OCI-LY7 (cell line): ENCODE data around the gene GRID2. TPM values are rescaled to one million over a fixed set of nuclear protein-coding genes. Genes with fewer than 3 reads are reported as not detected.

Experiments
- BruUV-seq: library from RNA; stranded (reverse); fragments of 400-500 nt; replicated peaks from 2 replicates; lab custom pipeline; 2021; lab: Mats Ljungman, UMichigan
- CTCF ChIA-PET: fragments of 300-600 bp; sonication (Branson Sonifier 250); formaldehyde crosslinking; loops from one replicate; lab custom pipeline; 2022; ENCODE audit warnings: antibody characterized with exemption; ENCODE audit not compliant: unreplicated experiment; lab: Charles Lee
- POLR2A ChIA-PET: fragments of 300-600 bp; sonication (Branson Sonifier 250); formaldehyde crosslinking; loops from one replicate; lab custom pipeline; 2022; ENCODE audit warnings: antibody characterized with exemption; lab: Charles Lee
- DNase-seq: peaks from one replicate; pipeline ENCODE4 v3.0.0-alpha.2; 2015; ENCODE audit warnings: low spot score
- H2AFZ ChIP-seq: fragments of 200-600 bp; sonication (generic), shearing (Covaris generic); 2 replicates; pipeline ENCODE4 v1.6.1; 2014; ENCODE audit warnings: mild to moderate bottlenecking, antibody characterized with exemption, low read length, moderate library complexity
- H3K27ac ChIP-seq: fragments of 200-600 bp; sonication (generic); 2 replicates; pipeline ENCODE4 v1.5.1; 2014; ENCODE audit warnings: mixed run types, low read depth, mild to moderate bottlenecking, moderate library complexity, low read length, inconsistent platforms; ENCODE audit not compliant: poor library complexity, severe bottlenecking
- H3K36me3 ChIP-seq: fragments of 200-600 bp; sonication (generic); 2 replicates; pipeline ENCODE4 v1.6.1; 2014; ENCODE audit warnings: mild to moderate bottlenecking, antibody characterized with exemption, low read length, moderate library complexity, mixed read lengths; ENCODE audit not compliant: insufficient read depth
- H3K4me1 ChIP-seq: fragments of 200-600 bp; sonication (generic); 2 replicates; pipeline ENCODE4 v1.5.1; 2014; ENCODE audit warnings: mild to moderate bottlenecking, low read length; ENCODE audit not compliant: insufficient read depth, poor library complexity, severe bottlenecking
- H3K4me2 ChIP-seq: fragments of 200-600 bp; sonication (generic); 2 replicates; pipeline ENCODE4 v1.6.1; 2014; ENCODE audit warnings: mild to moderate bottlenecking, low read length
- H3K4me3 ChIP-seq: fragments of 200-600 bp; sonication (generic); 2 replicates; pipeline ENCODE4 v1.5.1; 2014; ENCODE audit warnings: mild to moderate bottlenecking, low read depth, low read length; ENCODE audit not compliant: poor library complexity, severe bottlenecking
- H3K79me2 ChIP-seq: fragments of 200-600 bp; sonication (generic); 2 replicates; pipeline ENCODE4 v1.6.1; 2016; ENCODE audit warnings: low read depth, mild to moderate bottlenecking, low read length, moderate library complexity, mixed read lengths; ENCODE audit not compliant: insufficient read depth
- H3K9me2 ChIP-seq: fragments of 200-600 bp; sonication (generic); 2 replicates; pipeline ENCODE4 v1.6.1; 2016; ENCODE audit warnings: mild to moderate bottlenecking, low read length, mixed read lengths; ENCODE audit not compliant: insufficient read depth
- H3K9me3 ChIP-seq: fragments of 200-600 bp; sonication (generic); 2 replicates; pipeline ENCODE4 v1.6.1; 2014; ENCODE audit warnings: mild to moderate bottlenecking, mixed run types, low read length, mixed read lengths
- H4K20me1 ChIP-seq: fragments of 200-600 bp; sonication (generic); 2 replicates; pipeline ENCODE4 v1.6.1; 2014; ENCODE audit warnings: mild to moderate bottlenecking, antibody characterized with exemption, low read length, moderate library complexity, mixed read lengths; ENCODE audit not compliant: insufficient read depth
- EZH2phosphoT487 ChIP-seq: fragments of 200-600 bp; sonication (generic); IDR thresholded peaks from 2 replicates; pipeline ENCODE4 v1.6.1; 2018; ENCODE audit warnings: low read depth, borderline replicate concordance, mild to moderate bottlenecking, mixed run types, antibody characterized with exemption, low read length, moderate library complexity, mixed read lengths
- intact Hi-C: fragments of 100-400 bp; cut with micrococcal nuclease; formaldehyde crosslinking; loops from one replicate; pipeline ENCODE4 v1.10.0; 2022; ENCODE audit not compliant: unreplicated experiment
- total RNA-seq, 2 experiments: library from RNA; depleted of rRNA in 1 of 2; stranded (reverse); fragments of >200 nt in 1 of 2; shearing (Covaris generic) in 1 of 2; gene quantifications; 2 replicates each; pipeline ENCODE4 v1.2.3, GENCODE V29; 2014 to 2022
- TF ChIP-seq, protein P1 (sequence below): fragments of 200-600 bp; sonication (generic); conservative IDR thresholded peaks from 2 replicates; pipeline ENCODE4 v1.5.1; 2014; ENCODE audit warnings: mild to moderate bottlenecking, antibody characterized with exemption, low read length, moderate library complexity, mixed read lengths

Gene GRID2
- total RNA-seq, 2 experiments from 2014 or later: not detected

DNA sequence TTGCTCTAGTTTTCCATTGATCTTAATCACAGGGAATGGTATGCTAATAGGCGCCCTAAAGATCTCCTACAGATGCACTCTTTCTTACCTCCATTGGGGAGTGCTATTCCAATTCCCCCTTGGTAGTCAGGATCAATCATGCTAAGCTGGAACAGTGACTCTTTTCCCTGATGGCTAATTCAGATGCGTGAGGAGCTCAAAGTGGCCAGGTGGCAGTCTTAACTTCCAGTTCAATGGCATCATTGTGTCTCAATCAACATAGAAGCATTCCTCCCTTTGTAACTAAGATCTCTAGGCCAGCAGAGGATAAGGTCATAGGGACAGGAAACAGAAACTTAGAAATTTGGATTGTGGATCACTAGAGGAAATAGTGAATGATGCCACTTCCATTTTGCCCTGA is 216.8 kb downstream of the GRID2 start:
- H2AFZ ChIP-seq: no peak overlapping the region
- no TSS peak for BruUV-seq
- POLR2A ChIA-PET: no interaction called here

DNA sequence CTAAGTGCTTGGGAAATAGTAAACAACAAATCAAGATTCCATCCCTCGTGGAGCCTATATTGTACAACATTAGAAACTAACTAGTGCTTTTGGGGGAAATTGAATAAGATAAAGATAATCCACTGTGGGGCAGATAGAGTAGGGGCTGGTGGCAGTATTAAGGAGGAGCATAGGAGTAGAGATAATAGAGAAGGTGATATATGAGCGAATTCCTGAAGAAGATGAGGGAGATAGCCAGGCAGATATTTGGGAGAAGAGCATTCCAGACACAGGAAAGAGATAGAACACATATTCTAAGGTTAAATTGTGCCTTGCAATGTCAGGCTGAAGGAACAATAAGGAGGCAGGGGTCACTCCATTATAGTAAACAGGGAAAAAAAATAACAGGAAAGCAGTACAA is 218.2 kb downstream of the GRID2 start:
- ChIA-PET POLR2A (no interaction called here), CTCF (no interaction called here)
- no peaks in the 10 kb centered on the region for H4K20me1 ChIP-seq
- no peaks in the 10 kb centered on the region for H3K36me3 ChIP-seq
- TF ChIP-seq, protein P1, sequence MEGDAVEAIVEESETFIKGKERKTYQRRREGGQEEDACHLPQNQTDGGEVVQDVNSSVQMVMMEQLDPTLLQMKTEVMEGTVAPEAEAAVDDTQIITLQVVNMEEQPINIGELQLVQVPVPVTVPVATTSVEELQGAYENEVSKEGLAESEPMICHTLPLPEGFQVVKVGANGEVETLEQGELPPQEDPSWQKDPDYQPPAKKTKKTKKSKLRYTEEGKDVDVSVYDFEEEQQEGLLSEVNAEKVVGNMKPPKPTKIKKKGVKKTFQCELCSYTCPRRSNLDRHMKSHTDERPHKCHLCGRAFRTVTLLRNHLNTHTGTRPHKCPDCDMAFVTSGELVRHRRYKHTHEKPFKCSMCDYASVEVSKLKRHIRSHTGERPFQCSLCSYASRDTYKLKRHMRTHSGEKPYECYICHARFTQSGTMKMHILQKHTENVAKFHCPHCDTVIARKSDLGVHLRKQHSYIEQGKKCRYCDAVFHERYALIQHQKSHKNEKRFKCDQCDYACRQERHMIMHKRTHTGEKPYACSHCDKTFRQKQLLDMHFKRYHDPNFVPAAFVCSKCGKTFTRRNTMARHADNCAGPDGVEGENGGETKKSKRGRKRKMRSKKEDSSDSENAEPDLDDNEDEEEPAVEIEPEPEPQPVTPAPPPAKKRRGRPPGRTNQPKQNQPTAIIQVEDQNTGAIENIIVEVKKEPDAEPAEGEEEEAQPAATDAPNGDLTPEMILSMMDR: no peak
- TF ChIP-seq EZH2phosphoT487: no peak
- H3K4me1 ChIP-seq: no peaks in the 10 kb centered on the region
- H3K9me2 ChIP-seq: no peaks in the 10 kb centered on the region
- no peak overlapping the region for H3K27ac ChIP-seq
- H2AFZ ChIP-seq: no peak overlapping the region
- no peak for DNase-seq
- no peaks in the 10 kb centered on the region for H3K9me3 ChIP-seq
- H3K4me2 ChIP-seq: no peak overlapping the region
- H3K4me3 ChIP-seq: no peak overlapping the region
- intact Hi-C loops: no loop called here
- no TSS peak for BruUV-seq
- no peaks in the 10 kb centered on the region for H3K79me2 ChIP-seq

More for the DNA sequence above, 216.8 kb downstream of the GRID2 start:
- Histone ChIP-seq H3K9me2 (no peaks in the 10 kb centered on the region), H3K9me3 (no peaks in the 10 kb centered on the region), H4K20me1 (no peaks in the 10 kb centered on the region), H3K4me3 (no peak overlapping the region), H3K4me2 (no peak overlapping the region), H3K27ac (no peak overlapping the region), H3K36me3 (no peaks in the 10 kb centered on the region), H3K79me2 (no peaks in the 10 kb centered on the region), H3K4me1 (no peaks in the 10 kb centered on the region)
- no peak for DNase-seq
- TF ChIP-seq EZH2phosphoT487: no peak
- TF ChIP-seq, protein P1: no peak
- intact Hi-C loops: no loop called here
- CTCF ChIA-PET: no interaction called here

DNA sequence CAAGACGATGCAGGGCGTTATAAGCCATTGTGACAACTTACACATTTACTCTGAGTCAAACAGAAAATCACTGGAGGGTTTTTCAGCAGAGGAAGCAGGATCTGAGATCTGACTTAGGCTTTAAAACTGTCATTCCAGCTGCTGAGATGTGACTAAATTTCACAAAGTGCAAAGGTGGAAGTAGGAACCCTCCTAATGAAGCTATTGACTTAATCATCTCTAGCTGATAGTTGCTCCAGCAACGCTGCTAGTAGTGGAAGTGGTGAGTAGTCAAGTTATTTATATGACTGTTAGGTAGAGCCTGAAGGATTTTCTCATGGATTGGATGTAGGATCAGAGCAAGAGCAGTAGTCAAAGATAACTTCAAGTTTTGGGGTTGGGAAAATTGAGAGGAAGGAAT is 218.6 kb downstream of the GRID2 start:
- no peak overlapping the region for H3K4me3 ChIP-seq
- BruUV-seq: no TSS peak
- no peaks in the 10 kb centered on the region for H3K79me2 ChIP-seq
- no peak overlapping the region for H2AFZ ChIP-seq
- no peak overlapping the region for H3K27ac ChIP-seq
- H3K9me2 ChIP-seq: no peaks in the 10 kb centered on the region
- POLR2A ChIA-PET: no interaction called here
- no peaks in the 10 kb centered on the region for H3K4me1 ChIP-seq
- H4K20me1 ChIP-seq: no peaks in the 10 kb centered on the region
- CTCF ChIA-PET: no interaction called here
- no peak for DNase-seq
- H3K36me3 ChIP-seq: no peaks in the 10 kb centered on the region
- H3K9me3 ChIP-seq: no peaks in the 10 kb centered on the region
- H3K4me2 ChIP-seq: no peak overlapping the region
- intact Hi-C loops: no loop called here
- TF ChIP-seq, protein P1: no peak
- TF ChIP-seq EZH2phosphoT487: no peak
